ENCODE measurements around the gene TUBGCP3.
"Not testable (repeated sequence)": the region's sequence is repeated elsewhere in the genome, so short reads cannot be mapped to it uniquely, and the experiment has no call there.

Gene TUBGCP3, protein sequence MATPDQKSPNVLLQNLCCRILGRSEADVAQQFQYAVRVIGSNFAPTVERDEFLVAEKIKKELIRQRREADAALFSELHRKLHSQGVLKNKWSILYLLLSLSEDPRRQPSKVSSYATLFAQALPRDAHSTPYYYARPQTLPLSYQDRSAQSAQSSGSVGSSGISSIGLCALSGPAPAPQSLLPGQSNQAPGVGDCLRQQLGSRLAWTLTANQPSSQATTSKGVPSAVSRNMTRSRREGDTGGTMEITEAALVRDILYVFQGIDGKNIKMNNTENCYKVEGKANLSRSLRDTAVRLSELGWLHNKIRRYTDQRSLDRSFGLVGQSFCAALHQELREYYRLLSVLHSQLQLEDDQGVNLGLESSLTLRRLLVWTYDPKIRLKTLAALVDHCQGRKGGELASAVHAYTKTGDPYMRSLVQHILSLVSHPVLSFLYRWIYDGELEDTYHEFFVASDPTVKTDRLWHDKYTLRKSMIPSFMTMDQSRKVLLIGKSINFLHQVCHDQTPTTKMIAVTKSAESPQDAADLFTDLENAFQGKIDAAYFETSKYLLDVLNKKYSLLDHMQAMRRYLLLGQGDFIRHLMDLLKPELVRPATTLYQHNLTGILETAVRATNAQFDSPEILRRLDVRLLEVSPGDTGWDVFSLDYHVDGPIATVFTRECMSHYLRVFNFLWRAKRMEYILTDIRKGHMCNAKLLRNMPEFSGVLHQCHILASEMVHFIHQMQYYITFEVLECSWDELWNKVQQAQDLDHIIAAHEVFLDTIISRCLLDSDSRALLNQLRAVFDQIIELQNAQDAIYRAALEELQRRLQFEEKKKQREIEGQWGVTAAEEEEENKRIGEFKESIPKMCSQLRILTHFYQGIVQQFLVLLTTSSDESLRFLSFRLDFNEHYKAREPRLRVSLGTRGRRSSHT

DNA sequence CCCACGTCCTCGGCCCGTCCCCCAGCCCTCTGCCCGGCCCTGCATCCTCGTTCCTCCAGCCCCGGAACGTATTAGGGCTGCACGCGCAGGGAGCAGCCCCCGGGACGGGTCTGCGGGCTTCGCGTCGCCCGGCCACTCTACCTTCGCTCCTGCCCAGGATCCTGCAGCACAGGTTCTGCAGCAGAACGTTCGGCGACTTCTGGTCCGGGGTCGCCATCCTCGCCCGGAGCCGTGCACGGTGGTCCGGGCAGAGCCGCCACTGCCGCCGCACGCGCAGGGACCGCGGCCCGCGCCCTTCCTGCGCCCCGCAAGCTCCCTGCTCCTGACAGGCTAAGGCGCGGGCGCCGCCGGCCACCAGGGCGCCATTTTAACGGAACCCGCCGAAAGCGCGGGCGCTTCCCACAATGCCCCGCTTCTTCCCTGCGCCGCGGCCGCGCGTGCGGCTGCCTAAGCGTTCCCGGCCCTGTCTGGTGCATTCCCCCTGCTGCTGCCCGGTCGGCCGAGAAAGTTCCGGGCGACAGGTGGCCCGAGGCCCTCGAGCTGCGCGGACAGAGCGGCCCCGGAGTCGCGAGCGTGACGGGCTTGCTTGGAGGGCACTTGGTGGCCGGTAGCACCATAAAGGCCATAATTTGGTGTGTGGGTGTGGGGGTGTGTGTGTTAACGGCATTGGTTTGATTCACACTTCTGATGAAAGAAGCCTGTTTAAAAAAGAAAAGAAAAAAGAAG lies at the start of gene TUBGCP3:
TSS of gene TUBGCP3 (minus strand) at position 390 of the 726 bp plus-strand sequence. CDS start at position 217, 173 bp downstream.
- peak; percentile 80 for DNase-seq
- in situ Hi-C loops (cut with HindIII; ENCODE audit: low pct_ligation_motif_present, low pct_unique_long_range_greater_than_20kb, low sequenced_read_pairs): no loop called here

DNA sequence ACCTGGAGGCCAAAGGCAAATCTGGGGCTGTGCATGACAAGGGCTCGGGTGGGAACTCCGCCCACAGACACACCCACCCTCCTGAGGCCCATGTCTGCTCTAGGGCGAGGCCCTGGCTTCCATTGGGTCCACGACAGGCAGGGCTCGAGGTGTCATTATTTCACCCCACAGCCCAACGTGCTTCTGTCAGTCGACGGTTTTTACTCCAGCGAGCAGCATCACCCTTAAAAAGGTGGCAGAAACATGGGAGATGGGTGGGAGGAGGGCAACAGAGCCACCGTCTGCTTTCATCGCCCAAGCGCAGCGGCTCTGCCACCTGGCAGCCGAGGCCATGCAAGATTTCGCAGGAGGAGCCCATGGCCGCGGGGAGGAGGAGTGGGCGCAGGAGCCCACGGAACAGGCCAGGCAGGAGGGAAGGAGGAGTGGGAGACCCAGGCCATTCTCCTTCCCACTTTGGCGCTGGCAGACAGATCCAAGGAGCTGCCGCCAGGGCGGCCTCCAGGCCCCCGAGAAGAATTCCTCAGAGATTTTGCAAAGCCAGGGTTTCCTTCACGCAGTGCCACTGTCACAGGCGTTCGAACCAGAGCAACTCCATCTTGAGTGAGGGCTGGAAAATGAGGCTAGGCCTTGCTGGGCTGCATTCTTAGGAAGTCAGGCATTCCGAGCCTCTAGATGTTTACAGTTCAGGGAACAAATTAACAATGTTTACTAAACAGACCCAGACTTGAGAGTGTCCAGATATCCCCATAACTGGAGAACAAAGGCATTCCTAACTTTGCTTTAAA lies 49.3 kb upstream of the TUBGCP3 start:
- DNase-seq: no peak
- in situ Hi-C loops (cut with HindIII; ENCODE audit: low pct_ligation_motif_present, low pct_unique_long_range_greater_than_20kb, low sequenced_read_pairs): no loop called here

DNA sequence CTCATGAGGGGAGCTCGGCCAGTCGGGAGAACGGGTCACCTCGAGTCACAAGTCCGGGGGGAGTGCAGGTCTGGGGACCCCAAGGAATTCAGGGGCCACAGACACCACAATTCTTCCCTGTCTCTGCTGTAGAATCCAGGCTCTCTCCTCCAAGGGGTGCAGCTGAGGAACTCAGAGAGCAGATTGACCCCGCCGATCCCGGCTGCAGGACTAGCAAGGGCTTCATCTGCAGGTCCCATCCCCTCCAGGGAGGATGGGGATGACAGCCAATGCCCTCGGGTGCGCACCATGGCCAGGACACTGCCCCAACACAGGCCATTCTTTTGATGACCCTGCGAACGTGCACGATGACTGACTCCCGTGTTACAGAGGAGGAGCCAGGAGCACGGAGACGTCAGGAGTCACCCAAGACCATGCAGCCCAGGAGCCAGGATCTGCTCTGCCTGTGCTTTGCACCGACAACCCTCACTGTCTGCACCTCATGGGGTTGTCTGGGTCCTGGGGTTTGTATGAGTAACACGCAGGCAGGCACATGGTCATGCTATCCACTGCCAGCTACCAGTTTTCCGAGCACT lies 48.5 kb upstream of the TUBGCP3 start:
- DNase-seq: no peak
- in situ Hi-C loops (cut with HindIII; ENCODE audit: low pct_ligation_motif_present, low pct_unique_long_range_greater_than_20kb, low sequenced_read_pairs): no loop called here

DNA sequence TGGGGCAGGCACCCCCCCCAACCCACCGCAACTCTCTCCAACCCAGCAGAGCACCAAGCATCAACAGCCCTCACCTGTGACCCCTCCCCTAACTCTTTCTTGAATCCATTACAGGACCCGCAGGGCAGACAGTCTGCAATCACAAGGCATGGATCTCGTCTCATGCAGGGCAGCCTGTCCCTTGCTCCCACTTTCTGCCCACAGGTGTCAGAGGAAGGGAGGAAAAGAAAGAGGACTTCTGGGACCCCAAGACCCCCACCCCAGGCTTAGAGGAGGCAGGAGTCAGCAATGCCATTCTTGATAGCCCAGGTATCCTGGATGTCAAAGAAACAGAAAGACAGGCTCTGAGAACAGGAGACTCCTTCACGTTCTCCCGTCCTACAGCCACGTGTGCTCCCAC lies 47.4 kb upstream of the TUBGCP3 start:
- in situ Hi-C loops (cut with HindIII; ENCODE audit: low pct_ligation_motif_present, low pct_unique_long_range_greater_than_20kb, low sequenced_read_pairs): no loop called here
- no peak for DNase-seq

DNA sequence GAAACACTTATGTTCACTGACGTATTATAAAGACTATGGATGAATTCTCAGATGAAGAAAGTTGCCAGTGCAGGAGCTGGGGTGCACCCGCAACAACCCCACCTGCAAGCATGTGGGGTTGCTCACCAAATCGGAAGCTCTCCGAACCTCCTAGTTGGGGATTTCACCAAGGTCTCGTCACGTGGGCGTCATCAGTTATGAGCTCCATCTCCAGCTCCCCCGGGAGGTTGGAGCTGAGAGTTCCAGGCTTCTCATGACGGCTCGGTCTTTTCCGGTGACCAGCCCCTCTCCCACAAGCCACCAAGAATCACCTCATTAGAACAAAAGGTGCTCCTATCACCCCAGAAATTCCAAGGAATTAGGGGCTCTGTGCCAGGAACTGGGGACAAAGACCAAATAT lies 46.1 kb upstream of the TUBGCP3 start:
- no peak for DNase-seq
- in situ Hi-C loops (cut with HindIII; ENCODE audit: low pct_ligation_motif_present, low pct_unique_long_range_greater_than_20kb, low sequenced_read_pairs): no loop called here

DNA sequence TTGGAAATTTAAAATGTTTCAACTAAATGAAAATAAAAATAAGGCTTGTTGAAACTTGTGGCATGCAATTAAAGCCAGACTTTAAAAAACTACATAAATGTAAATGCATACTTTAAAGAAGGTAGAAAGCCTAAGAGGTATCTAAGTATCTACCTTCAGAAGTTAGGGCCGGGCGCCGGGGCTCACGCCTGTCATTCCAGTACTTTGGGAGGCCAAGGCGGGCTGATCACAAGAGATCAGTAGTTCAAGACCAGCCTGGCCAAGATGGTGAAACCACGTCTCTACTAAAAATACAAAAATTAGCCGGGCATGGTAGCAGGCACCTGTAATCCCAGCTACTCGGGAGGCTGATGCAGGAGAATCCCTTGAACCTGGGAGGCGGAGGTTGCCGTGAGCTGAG lies 42.3 kb upstream of the TUBGCP3 start:
- in situ Hi-C loops (cut with HindIII; ENCODE audit: low pct_ligation_motif_present, low pct_unique_long_range_greater_than_20kb, low sequenced_read_pairs); DNase-seq: not testable (repeated sequence)

DNA sequence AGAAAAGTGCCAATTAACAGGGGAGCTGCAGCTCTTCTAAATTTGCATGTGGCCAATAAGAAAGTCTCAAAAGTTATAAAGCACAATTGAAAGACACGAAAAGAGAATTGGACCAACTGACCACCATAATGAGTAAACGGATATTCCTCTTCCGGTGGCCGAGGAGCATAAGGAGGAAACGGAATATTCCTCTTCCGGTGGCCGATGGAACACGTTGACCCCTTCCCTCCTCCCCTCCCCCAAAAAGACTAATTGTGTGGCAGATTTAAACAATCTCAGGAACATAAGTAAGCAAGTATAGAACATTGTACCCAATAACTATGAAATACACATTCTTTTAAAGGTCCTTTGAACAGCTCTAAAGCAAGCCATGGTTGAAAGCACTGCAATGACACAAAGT lies 41.2 kb upstream of the TUBGCP3 start:
- DNase-seq: no peak
- in situ Hi-C loops (cut with HindIII; ENCODE audit: low pct_ligation_motif_present, low pct_unique_long_range_greater_than_20kb, low sequenced_read_pairs): no loop called here

DNA sequence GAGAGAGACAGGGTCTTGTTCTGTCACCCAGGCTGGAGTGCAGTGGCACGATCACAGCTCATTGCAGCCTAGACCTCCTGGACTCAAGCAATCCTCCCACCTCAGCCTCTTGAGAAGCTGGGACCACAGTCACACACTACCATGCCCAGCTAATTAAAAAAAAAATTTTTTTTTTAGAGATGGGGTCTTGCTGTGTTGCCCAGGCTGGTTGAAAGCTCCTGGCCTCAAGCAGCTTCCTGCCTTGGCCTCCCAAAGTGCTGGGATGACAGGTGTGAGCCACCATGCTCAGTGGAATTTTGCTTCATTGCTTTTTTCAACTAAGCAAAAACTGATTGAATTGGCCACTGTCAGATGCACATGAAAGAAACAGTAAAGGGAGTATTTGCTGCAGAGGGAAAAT lies 39.7 kb upstream of the TUBGCP3 start:
- in situ Hi-C loops (cut with HindIII; ENCODE audit: low pct_ligation_motif_present, low pct_unique_long_range_greater_than_20kb, low sequenced_read_pairs); DNase-seq: not testable (repeated sequence)

DNA sequence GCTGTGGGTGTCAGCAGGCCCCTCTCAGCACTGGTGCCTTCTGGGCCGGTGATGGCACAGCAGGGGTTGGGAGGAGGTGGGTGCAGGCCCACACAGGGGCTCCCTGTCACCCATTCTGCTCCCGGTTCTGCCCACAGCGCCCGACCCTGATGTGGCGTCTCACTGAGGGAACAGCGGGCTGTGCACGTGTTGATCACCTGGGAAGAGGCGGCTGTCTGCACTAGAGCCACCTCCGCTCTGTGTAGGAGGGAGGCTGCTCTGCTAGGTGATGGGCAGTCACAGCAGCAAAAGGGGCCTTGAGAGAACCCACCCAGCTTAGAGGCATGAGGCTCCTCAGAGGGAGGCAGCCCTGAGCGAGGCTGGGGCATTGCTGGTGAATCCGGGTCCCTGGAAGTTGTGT lies 39.2 kb upstream of the TUBGCP3 start:
- in situ Hi-C loops (cut with HindIII; ENCODE audit: low pct_ligation_motif_present, low pct_unique_long_range_greater_than_20kb, low sequenced_read_pairs): no loop called here
- DNase-seq: no peak

DNA sequence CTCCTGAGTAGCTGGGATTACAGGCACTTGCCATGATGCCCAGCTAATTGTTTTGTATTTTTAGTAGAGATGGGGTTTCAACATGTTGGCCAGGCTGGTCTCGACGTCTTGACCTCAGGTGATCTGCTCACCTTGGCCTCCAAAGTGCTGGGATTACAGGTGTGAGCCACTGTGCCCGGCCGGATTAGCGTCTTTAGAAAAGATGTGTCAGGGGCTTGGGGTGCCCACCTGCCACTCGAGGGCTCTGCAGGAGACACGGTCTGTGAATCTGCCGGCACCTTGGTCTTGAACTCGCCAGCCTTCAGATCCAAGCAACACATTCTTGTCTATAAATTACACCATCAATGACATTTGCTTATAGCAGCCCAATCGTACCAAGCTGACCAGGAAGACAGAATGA lies 38.8 kb upstream of the TUBGCP3 start:
- no peak for DNase-seq
- in situ Hi-C loops (cut with HindIII; ENCODE audit: low pct_ligation_motif_present, low pct_unique_long_range_greater_than_20kb, low sequenced_read_pairs): no loop called here

DNA sequence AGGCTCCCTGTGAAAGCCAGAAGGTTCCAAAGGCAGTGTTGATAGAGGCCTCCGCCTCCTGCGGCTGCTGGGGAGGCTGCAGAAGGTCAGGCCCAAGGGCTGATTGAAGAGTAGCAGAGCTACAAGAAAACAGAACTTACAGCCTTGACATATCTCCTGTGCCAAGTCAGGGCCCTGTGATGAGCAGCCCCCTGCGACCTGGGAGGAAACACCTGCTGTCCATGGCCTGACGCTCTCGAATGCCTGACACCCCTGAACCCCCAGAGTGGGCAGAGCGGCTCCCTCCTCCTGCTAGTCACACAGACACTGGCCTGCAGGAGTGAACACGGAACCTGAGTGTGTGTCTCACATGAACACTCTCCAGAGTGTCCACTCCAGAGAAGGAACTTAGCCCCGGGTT lies 38.2 kb upstream of the TUBGCP3 start:
- DNase-seq: no peak
- in situ Hi-C loops (cut with HindIII; ENCODE audit: low pct_ligation_motif_present, low pct_unique_long_range_greater_than_20kb, low sequenced_read_pairs): no loop called here

DNA sequence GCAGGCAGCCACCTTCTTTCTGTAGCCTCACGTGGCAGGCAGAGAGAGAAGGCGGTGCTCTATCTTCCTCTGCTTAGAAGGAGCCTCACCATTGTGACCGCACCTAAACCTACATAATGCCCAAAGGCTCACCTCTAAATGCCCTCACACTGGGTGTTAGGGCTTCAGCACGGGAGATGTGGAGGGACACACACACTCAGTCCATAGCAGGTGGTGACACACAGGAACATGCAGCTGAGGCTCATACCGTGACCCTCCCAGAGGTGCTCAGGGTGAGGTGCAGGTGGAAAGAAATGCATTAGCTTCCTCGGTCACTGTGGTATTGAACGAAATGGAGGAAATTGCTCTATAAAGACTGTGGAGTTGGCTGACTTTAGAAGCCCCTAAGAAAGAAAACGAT lies 37.7 kb upstream of the TUBGCP3 start:
- DNase-seq: no peak
- in situ Hi-C loops (cut with HindIII; ENCODE audit: low pct_ligation_motif_present, low pct_unique_long_range_greater_than_20kb, low sequenced_read_pairs): no loop called here

DNA sequence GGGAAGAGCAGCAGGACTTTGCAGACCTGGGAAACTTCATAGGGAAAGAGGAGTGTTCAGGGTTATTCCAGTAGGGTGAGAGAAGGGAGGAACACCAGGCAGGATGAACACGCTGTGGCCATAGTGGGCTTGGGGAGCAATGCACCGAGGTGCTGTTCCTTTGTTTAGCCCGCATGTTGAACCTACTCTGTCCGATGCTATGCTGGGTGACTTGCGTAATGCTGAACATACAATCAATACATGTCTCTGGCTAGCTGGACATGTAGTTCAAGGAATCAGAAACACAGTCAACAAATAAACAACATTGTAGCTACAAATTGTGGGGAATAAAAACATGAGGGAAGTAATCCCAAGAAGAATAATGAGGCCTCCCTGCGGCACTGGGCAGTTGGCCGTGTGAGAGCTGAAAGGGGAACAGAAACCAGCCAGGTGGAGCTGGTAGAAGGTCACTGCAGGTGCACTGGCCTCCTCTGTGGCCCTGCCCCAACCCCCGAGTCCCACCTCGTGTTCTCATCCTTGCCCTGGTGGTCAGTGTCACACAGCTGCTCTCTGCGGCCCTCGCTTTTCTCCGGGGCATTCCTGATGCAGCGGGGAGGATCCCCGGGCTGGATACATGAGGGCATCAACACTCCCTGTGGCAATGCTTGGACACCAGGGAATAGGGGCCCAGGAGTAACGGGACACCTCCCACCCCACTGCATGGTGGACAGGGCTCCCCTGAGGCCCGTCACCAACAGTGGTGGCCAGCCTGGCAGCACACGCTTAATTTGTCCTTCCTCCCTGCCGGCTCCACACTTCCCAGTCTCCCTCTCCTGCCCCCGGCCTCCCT lies 36.9 kb upstream of the TUBGCP3 start:
- DNase-seq: no peak
- in situ Hi-C loops (cut with HindIII; ENCODE audit: low pct_ligation_motif_present, low pct_unique_long_range_greater_than_20kb, low sequenced_read_pairs): no loop called here

DNA sequence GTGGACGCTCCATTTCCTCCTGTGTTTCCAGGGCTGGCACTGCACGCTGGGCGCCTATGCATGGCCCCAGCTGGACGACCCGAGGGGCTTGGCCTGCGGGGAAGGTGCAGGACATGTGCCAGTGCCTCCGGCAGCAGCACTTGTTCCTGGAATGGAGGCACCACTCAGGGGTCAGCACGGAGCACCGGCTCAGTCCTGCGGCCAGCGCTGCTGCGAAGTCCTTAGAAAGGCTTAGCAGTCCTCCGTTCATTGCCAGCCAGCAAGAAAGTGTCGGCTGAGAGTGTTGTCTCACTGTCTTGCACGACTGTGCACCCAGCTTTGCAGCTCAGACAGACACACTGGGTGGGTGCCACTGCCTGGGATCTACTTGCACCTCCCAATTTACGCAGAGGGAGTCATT lies 36.1 kb upstream of the TUBGCP3 start:
- no peak for DNase-seq
- in situ Hi-C loops (cut with HindIII; ENCODE audit: low pct_ligation_motif_present, low pct_unique_long_range_greater_than_20kb, low sequenced_read_pairs): no loop called here

DNA sequence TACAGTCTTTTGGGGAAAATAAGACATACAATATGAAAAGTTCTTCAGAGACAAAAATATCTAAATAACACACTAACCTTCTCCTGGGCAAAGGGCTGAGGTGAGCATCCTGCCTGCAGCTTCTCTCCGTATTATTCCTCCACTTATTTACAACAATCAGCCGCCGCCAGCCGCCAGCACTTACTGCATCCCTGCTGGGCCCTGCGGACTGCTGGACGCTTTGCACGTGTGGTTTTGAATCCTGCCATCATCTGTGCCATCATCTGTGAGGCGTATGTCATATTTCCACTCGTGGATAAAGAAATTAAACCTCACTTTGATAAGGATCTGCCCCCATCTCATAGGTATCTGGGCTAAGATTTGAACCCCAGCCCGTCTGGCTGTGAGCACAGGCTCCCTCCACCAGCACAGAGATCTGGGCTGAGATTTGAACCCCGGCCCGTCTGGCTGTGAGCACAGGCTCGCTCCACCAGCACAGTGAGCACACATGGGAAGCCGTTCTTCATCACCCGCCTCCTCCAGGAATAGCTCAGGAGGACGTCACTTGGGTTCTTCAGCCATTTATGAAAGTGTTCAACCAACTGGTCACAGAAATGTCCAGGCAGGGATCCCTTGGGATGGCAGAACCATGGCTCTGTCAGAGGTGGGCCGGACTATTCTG lies 35.2 kb upstream of the TUBGCP3 start:
- no peak for DNase-seq
- in situ Hi-C loops (cut with HindIII; ENCODE audit: low pct_ligation_motif_present, low pct_unique_long_range_greater_than_20kb, low sequenced_read_pairs): no loop called here

DNA sequence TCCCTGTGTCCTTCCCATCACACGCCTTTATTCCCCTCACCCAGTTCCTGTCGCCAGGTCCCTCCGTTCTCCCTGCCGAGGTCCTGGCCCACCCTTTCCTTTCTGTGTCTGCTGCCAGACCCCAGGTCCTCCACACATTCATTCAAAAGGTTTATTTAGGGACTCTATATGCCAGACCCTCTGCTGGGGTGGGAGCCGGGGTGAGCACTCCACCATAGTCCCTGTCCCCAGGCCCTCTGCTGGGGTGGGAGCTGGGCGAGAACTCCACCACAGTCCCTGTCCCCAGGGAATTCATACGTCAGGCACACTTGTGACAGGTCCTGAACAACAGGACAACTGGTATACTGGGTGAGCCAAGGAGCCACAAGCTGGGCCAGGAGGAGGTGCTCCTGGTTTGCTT lies 34.4 kb upstream of the TUBGCP3 start:
- in situ Hi-C loops (cut with HindIII; ENCODE audit: low pct_ligation_motif_present, low pct_unique_long_range_greater_than_20kb, low sequenced_read_pairs): no loop called here
- DNase-seq: no peak

Measured in ACHN (cell line).